IPS-NIHi7 (cell line): ENCODE results near the gene CD46.

Source experiments
- DNase-seq: peaks from one replicate; pipeline ENCODE4 v3.0.0; 2012; ENCODE audit warnings: mixed read lengths; ENCODE audit errors: extremely low spot score

CD46 gene

DNA sequence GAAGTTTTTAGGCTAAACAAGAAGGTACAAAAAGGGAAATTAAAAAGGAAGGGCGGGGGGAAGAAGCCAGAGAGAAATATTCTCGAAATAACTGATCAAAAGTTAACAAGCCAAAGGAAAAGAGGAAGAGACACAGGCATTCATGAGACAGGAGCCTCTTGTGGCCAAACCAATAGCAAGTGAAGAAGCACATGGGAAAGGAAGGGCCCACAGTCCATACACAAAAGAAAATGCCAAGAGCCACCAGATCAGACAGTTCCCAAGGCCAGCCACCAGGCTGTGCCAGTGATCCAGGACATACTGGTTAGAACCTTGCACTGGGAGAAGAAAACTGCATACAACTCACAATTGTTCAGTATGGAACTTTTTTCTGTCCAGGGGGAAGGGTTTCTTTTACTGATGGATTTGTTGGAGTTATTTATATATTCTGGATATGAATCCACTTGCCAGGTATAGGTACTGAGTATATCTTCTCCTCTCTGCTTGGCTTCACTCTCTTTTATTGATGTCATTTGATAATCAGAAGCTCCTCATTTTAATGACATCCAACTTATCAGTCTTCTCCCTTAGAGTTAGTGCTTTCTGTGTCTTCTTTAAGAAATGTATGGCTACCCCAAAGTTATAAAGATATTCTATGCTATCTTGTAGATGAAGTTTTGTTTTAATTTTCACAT lies 76.8 kb downstream of the CD46 start:
- DNase-seq: peak; percentile 87

DNA sequence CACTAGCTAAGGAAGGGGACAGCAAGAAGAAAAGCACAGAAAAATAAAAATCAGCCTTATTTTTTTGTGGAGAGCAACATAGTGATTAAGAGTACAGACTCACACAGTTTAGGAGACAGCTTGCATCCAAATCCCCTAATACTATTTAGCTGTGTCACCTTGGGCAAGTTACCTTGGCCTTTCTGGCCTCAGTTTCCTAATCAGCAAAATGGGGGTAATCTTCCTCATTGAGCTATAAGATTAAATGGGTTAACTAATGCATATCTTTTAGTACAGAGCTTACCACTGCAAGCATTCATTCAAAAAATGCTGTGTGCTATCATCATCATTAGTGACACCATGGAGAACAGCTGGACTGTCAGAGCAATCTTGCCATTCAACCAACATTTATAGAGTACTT lies 77.7 kb downstream of the CD46 start:
- DNase-seq: no peak

- DNase-seq: no peak
Observed at GRCh38 chr1:207830788-207831187, 78.9 kb downstream of the CD46 start.

DNA sequence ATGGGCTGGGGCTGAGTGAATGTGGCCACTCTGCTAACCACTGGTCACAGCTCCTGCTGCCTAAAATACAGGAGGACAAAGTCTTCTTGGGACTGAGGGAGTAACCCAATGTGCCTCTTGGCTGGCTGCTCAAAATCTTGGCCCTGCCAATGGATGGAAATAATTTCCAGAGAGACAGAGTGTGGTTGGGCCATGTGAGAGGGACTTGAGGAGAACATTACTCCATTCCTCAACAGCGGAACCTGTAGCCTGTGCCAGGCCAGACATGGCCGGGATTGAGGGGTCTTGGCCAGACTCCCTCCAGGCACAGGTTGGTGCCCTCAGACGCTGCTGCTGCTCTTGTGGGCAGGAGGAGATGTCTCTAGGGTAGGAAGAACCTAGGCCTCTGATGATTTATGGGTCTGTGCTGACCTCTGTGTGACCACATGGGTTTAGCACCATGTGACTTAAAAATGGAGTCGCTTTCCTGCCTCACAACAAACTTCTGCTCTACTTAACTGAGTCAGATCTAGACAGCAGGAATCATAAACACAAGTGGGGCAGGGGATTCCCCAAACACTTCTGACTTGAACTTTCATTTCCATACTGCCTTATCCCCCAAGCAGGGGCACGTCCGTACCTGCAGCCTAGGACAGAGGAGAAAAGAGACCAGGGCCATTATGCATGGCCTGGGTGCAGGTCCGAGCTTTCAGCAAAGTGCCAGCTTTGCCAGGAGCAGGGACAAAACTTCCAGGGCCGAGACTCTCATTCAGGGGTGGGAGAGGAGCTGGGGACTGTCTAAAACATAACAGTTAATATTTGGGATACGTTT lies 79.9 kb downstream of the CD46 start:
- DNase-seq: no peak

DNA sequence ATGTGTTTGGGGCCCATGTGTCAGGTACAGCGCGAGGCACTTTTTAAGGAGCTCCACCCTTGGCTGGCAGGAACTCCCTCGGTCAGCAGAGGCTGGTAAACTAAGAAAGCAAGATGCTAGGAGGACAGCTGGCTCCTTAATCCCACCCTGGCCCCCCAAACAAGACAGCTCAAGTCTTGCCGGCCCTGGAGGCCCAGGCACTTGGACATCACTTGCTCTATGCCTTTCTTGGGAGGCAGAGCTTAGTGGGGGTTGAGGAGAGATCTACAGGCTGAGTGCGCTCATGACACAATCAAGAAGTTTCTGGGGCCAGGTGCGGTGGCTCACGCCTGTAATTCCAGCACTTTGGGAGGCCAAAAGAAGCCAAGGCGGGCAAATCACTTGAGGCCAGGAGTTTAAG lies 80.9 kb downstream of the CD46 start:
- no peak for DNase-seq

DNA sequence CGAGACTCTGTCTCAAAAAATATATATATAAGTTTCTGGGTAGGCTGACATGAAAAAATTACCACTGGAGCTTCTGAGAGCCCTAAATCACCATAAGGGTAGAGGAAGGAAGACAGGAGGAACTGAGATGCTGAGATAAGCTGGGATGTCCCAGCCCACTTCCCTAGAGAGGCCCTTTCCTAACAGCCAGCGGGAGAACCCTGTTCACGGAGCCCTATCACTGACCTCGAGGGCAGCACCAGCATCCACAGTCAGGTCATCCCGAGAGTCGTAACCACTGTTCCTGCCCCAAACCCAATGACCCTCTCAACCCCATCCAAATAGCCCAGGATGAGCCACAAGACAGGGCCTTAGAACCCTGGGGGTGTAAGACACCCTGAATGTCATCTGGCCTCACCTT lies 81.5 kb downstream of the CD46 start:
- DNase-seq: no peak

- no peak for DNase-seq
Observed at GRCh38 chr1:207833956-207834660, 82.3 kb downstream of the CD46 start.

GRCh38 chr1:207835958-207836357 lies 84.1 kb downstream of the CD46 start:
- no peak for DNase-seq

DNA sequence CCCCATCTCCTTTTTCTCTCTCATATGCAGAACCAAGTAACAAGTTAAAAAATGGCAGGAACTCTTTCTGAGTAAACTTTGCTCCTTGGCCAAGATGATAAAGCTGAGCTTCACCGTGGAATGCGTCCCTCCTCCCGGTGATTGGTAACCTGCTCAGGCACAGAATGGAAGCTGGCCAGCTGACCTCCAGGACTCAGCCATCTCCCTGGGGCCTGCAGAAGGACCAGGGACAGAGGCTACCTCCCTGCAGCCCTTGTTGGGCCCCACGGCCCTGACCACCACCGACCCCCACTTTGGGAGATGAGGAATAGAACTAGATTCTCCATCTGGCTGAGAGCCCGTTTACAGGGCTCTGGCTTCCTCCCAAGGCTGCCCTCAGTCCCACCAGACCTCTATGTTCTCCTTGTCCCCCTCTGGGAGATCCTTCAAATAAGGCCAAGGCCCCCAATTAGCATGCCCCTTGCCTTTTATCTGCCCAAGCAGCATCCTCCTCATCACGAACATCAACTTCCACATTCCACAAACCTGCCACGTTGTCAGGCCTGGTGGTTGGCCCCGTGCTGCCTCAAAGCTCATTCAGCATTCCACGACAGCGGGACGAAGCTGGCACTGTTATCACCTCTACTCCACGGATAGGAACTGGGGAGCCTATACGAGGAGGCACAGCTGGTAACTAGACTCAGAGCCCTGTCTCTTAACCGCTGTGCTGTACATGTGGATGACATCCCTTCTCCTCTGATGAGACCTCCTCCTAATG lies 84.9 kb downstream of the CD46 start:
- no peak for DNase-seq

DNA sequence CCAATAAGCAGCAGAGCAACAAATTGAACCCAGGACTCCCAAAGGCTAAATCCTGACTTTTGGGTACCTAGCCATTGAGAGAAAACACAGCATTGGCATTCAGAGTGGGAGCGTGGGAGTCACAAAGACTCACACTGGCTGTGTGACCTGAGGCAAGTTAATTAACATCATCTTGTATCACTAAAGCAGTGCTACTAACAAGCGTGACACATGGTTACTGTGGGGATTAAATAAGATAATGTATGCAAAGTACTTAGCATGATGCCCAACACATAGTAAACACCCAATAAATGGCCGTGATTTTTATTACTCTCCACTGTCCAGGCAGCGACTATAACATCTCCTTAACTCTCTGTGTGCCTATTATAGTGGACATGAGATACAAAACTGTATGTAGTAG lies 85.8 kb downstream of the CD46 start:
- DNase-seq: no peak

DNA sequence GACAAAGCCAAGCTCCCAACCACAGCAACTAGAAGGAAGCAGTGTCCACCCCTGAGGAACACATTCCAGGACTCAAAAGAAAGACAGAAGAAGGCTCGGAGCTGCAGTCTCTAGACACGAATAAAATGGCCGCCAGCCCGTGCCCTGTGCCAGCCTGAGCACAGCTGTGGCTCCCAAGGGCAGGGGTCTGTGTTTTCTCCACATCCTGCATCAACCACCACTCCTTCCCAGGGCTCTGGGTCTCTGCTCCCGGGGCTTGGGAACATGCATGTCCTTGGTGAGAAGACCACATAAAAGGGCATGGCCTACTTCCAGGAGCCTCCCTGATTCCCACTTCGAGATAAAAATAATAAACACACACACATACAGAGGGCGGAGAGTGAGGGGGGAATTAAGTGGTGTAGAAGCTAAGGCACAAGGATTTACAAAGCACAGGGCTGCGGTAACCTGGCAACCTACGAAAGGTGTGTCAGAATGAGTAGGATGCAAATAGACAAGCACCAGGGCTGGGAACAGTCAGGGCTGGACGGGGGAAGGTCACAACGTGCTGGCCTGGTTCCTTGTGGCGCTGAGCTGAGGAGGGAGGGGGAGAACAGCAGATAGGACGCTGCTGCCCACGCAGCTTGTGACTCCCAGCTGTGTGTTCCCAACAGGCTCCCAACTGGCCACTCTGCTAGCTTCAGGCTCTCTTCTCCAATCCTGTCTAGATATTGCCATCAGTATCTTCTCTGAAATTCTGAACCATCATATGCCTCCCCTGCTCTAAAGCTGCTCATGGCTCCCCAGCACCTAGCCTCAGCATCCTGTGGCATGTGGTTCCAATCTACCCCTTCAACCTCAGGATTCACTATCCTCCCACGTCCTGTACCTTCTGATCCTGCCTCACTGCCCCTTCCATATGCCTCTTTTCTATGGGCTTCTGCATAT lies 86.6 kb downstream of the CD46 start:
- no peak for DNase-seq

- DNase-seq: no peak
Observed at GRCh38 chr1:207839083-207839413, 87.2 kb downstream of the CD46 start.

DNA sequence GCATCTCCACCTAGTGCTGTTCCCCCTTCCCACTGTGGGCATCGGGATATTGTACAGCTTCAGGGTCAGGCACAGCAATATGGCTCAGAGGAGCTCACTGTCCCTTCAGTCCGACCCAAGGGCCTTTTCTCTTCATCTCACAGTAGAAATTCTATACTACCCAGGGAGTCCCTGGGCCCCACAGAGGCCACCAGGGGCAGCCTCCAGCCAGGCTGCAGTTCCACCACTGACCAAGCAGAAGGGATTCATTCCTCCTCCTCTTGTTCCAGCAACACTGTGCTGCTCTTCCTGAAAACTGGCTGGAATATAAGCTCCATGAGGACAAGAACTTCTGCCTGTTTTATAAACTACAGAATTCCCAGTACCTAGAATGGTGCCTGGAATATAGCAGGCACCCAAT lies 88.5 kb downstream of the CD46 start:
- DNase-seq: no peak

GRCh38 chr1:207841293-207841692 lies 89.4 kb downstream of the CD46 start:
- DNase-seq: no peak

GRCh38 chr1:207841901-207842300 lies 90.0 kb downstream of the CD46 start:
- DNase-seq: no peak

GRCh38 chr1:207842506-207842905 lies 90.7 kb downstream of the CD46 start:
- no peak for DNase-seq

GRCh38 chr1:207844371-207844770 lies 92.5 kb downstream of the CD46 start:
- DNase-seq: no peak
